Measurements from ENCODE around the gene PTPRN2.

Gene PTPRN2

GRCh38 chr7:158101821-158102450, 485.7 kb downstream of the PTPRN2 start:
- DNase-seq: no peak

GRCh38 chr7:158098125-158099030, 489.2 kb downstream of the PTPRN2 start:
- no peak for DNase-seq

- DNase-seq: no peak
Measured at GRCh38 chr7:158097453-158098124, 490.0 kb downstream of the PTPRN2 start.

- DNase-seq: no peak
Measured at GRCh38 chr7:158097106-158097452, 490.5 kb downstream of the PTPRN2 start.

- DNase-seq: no peak
Measured at GRCh38 chr7:158096582-158096981, 491.0 kb downstream of the PTPRN2 start.

- no peak for DNase-seq
Measured at GRCh38 chr7:158094671-158095226, 492.9 kb downstream of the PTPRN2 start.

- no peak for DNase-seq
Measured at GRCh38 chr7:158094046-158094445, 493.6 kb downstream of the PTPRN2 start.

- DNase-seq: no peak
Measured at GRCh38 chr7:158093156-158093796, 494.3 kb downstream of the PTPRN2 start.

GRCh38 chr7:158087196-158087595, 500.4 kb downstream of the PTPRN2 start:
- no peak for DNase-seq

GRCh38 chr7:158085741-158086695, 501.6 kb downstream of the PTPRN2 start:
- no peak for DNase-seq

- DNase-seq: no peak
Measured at GRCh38 chr7:158084555-158084954, 503.1 kb downstream of the PTPRN2 start.

- no peak for DNase-seq
Measured at GRCh38 chr7:158083526-158084310, 503.9 kb downstream of the PTPRN2 start.

- no peak for DNase-seq
Measured at GRCh38 chr7:158082761-158083160, 504.9 kb downstream of the PTPRN2 start.

- no peak for DNase-seq
Measured at GRCh38 chr7:158080899-158081445, 506.7 kb downstream of the PTPRN2 start.

- no peak for DNase-seq
Measured at GRCh38 chr7:158077934-158078910, 509.4 kb downstream of the PTPRN2 start.

- no peak for DNase-seq
Measured at GRCh38 chr7:158077151-158077840, 510.3 kb downstream of the PTPRN2 start.

GRCh38 chr7:158076656-158077055, 511.0 kb downstream of the PTPRN2 start:
- no peak for DNase-seq

GRCh38 chr7:158076215-158076614, 511.4 kb downstream of the PTPRN2 start:
- DNase-seq: no peak

- no peak for DNase-seq
Measured at GRCh38 chr7:158075633-158076001, 512.0 kb downstream of the PTPRN2 start.

All from fibroblast of upper back skin (primary cell).